ENCODE results near the gene MAL.
A peak's percentile ranks its signal among the peaks of the same experiment; 100 is the strongest.

The MAL gene

GRCh38 chr2:95040426-95040825 is 14.9 kb downstream of the MAL start:
- TF ChIP-seq CTCF (conservative IDR thresholded peaks at IDR 0.05; ENCODE audit: control insufficient read depth, insufficient read depth, low read depth, low read length), result no peak

GRCh38 chr2:95041060-95041823 is 15.7 kb downstream of the MAL start:
- no peak for DNase-seq (ENCODE audit: low read depth)

More at GRCh38 chr2:95040426-95040825, 14.9 kb downstream of the MAL start:
- H3K4me3 ChIP-seq (ENCODE audit: control insufficient read depth, low read depth, low read length), result no peak overlapping the region
- DNase-seq (ENCODE audit: low read depth), result no peak

GRCh38 chr2:95041824-95042442 is 16.4 kb downstream of the MAL start:
- TF ChIP-seq CTCF (conservative IDR thresholded peaks at IDR 0.05; ENCODE audit: control insufficient read depth, insufficient read depth, low read depth, low read length), result no peak
- no peak for DNase-seq (ENCODE audit: low read depth)
- no peak overlapping the region for H3K4me3 ChIP-seq (ENCODE audit: control insufficient read depth, low read depth, low read length)

More at GRCh38 chr2:95041060-95041823, 15.7 kb downstream of the MAL start:
- no peak for TF ChIP-seq CTCF (conservative IDR thresholded peaks at IDR 0.05; ENCODE audit: control insufficient read depth, insufficient read depth, low read depth, low read length)
- H3K4me3 ChIP-seq (ENCODE audit: control insufficient read depth, low read depth, low read length), result no peak overlapping the region

- TF ChIP-seq CTCF (conservative IDR thresholded peaks at IDR 0.05; ENCODE audit: control insufficient read depth, insufficient read depth, low read depth, low read length), result no peak
Measured at GRCh38 chr2:95042472-95043271, 17.2 kb downstream of the MAL start.

GRCh38 chr2:95043300-95044093 is 18.0 kb downstream of the MAL start:
- TF ChIP-seq CTCF (conservative IDR thresholded peaks at IDR 0.05; ENCODE audit: control insufficient read depth, insufficient read depth, low read depth, low read length), result no peak
- peak; percentile 81 for DNase-seq (ENCODE audit: low read depth)
- H3K4me3 ChIP-seq (ENCODE audit: control insufficient read depth, low read depth, low read length), result no peak overlapping the region

More at GRCh38 chr2:95042472-95043271, 17.2 kb downstream of the MAL start:
- H3K4me3 ChIP-seq (ENCODE audit: control insufficient read depth, low read depth, low read length), result no peak overlapping the region
- DNase-seq (ENCODE audit: low read depth), result no peak

GRCh38 chr2:95044601-95045000 is 19.1 kb downstream of the MAL start:
- no peak overlapping the region for H3K4me3 ChIP-seq (ENCODE audit: control insufficient read depth, low read depth, low read length)
- TF ChIP-seq CTCF (conservative IDR thresholded peaks at IDR 0.05; ENCODE audit: control insufficient read depth, insufficient read depth, low read depth, low read length), result no peak

More at GRCh38 chr2:95044601-95045000, 19.1 kb downstream of the MAL start:
- DNase-seq (ENCODE audit: low read depth), result no peak

Data from fibroblast of mammary gland (primary cell).